ENCODE measurements around the gene NPB.
A peak's percentile ranks its signal among the peaks of the same experiment; 100 is the strongest.

The NPB gene

DNA sequence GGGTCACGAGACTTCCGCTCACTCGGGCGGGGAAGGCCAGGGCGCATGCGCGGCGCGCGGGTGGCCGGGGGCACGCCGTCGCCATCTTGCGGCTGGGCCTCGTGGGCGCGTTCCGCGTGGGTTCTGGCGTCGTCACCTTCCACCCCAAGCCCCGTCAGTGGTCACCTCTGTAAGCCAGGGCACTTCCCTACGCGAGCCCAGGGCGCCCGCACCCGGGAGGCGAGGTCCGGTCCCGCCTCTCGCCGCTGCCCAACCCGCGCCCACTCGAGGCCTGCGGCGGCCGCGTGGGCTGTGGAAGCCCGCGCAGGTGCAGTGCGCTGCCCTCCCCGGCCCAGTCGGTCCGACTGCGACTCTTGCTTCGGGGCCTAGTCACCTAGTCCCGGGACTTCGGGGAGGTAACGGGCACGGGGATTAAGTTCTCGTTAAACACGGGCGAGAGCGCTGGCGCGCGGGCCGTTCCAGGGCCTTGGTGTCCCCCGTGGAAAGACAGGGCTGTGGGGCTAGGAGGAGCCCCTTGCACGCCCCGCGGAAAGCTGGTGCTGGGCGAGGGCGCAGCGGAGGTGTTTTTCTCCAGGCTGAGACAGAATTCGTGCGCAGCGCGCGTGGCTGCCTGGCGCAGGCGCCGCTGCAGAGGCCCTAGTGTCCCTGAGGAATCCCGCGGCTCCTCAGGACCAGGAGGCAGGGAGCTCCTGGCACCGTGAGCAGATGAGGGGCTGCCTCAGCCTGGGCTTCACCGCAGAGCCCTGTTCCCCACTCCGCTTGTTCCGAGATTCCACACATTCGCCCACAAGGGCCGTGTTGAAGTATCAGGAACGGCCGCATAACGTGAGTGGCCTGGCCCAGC is 30.4 kb upstream of the NPB start:
- peak overlapping the region; percentile 69 for H3K4me3 ChIP-seq (ENCODE audit: low read depth, low read length)
- TF ChIP-seq, protein P1, sequence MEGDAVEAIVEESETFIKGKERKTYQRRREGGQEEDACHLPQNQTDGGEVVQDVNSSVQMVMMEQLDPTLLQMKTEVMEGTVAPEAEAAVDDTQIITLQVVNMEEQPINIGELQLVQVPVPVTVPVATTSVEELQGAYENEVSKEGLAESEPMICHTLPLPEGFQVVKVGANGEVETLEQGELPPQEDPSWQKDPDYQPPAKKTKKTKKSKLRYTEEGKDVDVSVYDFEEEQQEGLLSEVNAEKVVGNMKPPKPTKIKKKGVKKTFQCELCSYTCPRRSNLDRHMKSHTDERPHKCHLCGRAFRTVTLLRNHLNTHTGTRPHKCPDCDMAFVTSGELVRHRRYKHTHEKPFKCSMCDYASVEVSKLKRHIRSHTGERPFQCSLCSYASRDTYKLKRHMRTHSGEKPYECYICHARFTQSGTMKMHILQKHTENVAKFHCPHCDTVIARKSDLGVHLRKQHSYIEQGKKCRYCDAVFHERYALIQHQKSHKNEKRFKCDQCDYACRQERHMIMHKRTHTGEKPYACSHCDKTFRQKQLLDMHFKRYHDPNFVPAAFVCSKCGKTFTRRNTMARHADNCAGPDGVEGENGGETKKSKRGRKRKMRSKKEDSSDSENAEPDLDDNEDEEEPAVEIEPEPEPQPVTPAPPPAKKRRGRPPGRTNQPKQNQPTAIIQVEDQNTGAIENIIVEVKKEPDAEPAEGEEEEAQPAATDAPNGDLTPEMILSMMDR (IDR thresholded peaks at IDR 0.05; ENCODE audit: low read depth, low read length): no peak

DNA sequence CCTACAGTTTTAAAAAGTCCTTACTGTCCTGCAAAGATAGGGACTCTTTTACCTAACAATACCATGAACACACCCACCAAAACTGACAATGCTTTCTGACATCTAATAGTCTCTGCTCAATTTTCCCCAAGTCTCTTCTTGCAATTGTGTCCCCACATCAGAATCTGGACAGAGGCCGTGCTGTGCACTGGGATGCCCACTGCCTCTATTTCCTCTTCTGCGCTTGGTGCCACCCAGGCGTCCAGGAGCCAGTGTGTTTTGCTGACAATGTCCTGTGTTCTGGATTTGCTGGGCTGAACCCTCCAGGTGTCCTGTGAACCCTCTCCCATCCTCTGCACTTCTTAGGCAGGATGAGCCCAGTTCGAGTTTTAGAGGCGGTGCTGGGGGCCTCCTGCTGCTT is 24.5 kb upstream of the NPB start:
- TF ChIP-seq, protein P1 (IDR thresholded peaks at IDR 0.05; ENCODE audit: low read depth, low read length): no peak
- H3K4me3 ChIP-seq (ENCODE audit: low read depth, low read length): no peak overlapping the region

DNA sequence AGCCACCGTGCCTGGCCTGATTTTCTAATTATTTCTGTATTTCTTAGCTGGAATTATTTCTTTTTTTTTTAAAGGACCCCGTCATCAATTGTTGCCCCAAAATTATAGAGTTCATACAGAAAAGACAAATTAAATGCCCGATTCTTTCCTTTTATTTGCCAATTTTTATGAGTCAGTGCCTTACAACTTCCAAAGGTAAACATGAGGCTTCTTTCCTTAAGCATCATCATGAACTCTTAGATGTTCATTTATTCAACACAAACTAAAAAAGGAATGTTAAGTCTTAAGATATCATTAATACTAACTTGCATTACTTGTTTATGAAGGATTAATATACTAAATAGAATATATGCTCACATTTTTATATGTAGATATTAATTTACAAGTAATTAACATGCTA is 23.7 kb upstream of the NPB start:
- TF ChIP-seq, protein P1 (IDR thresholded peaks at IDR 0.05; ENCODE audit: low read depth, low read length): no peak
- no peak overlapping the region for H3K4me3 ChIP-seq (ENCODE audit: low read depth, low read length)

DNA sequence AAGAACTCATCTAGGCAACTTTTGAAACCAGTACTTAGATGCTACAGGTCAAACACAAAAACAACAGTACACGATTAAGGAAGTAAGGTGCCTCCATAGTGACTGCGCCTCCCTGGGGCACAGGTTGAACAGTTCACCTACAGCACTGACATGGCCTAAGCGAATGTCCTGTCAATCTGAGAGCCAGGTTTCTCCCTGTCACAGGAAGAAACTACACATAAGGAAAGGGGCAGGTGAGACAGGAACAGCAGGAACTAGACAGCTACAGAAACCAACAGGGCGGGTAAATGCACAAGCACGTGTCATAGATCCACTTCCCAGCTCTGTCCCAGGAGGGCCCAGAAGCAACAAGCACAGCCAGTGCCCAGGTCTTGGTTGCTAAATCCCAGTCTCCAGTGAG is 22.9 kb upstream of the NPB start:
- TF ChIP-seq, protein P1 (IDR thresholded peaks at IDR 0.05; ENCODE audit: low read depth, low read length): no peak
- no peak overlapping the region for H3K4me3 ChIP-seq (ENCODE audit: low read depth, low read length)

DNA sequence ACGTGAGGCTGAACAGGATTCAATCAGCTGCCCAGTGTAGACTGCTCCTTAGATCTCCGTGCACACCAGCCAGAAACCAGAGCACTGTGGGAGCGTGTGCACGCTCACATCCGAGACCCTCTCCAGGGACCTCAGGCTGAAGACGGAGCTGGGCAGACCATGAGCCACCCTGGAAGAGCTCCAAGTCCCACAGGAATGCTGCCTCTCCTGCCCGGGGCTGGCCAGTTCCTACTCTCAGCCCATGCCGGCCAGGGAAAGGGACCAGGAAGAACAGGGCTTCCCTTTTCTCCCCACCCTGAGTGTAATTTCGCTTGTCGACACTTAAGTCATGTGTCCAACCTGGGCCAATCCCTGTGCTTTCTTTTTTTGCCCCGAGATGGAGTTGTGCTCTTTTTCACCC is 17.5 kb upstream of the NPB start:
- TF ChIP-seq, protein P1 (IDR thresholded peaks at IDR 0.05; ENCODE audit: low read depth, low read length): no peak
- H3K4me3 ChIP-seq (ENCODE audit: low read depth, low read length): no peak overlapping the region

DNA sequence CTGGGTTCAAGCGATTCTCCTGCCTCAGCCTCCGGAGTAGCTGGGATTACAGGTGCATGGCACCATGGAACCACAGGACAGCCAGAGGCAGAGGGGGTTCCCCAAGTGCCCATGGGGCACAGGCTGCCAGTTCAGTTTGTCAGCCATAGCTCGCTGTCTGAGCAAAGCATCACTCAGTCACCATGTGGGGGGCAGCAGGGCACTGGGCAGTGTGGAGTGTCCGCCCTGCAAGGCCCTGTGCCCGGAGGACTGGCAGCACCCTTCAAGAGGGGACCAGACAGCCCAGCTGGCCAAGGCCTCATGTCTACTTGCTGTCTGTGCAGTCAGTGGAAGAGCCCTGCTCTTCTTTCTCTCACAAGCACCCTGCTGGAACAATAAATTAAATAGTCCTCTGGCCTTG is 17.1 kb upstream of the NPB start:
- TF ChIP-seq, protein P1 (IDR thresholded peaks at IDR 0.05; ENCODE audit: low read depth, low read length): no peak
- no peak overlapping the region for H3K4me3 ChIP-seq (ENCODE audit: low read depth, low read length)

DNA sequence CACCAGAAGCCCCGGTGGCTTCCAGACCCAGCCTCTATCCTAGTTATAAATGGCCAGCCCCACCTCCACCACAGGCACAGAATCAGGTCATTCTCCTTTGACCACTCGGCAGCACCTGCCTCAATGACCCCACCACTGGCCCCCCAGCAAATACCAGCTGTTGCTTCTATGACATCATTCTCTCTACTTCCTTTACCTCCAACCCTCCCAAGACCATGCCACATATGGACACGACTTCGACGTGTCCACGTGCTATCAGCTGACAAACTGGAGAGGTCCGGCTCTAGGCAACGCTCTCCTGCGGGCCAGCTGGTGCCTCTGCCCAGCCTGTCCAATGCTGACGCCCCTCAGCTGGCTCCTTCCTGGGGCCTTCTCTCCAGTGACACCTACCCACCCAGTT is 16.6 kb upstream of the NPB start:
- TF ChIP-seq, protein P1 (IDR thresholded peaks at IDR 0.05; ENCODE audit: low read depth, low read length): no peak
- no peak overlapping the region for H3K4me3 ChIP-seq (ENCODE audit: low read depth, low read length)

Data from WI38 (cell line).